Epithelial cell of esophagus (primary cell): ENCODE data around the gene GP1BA.

Source experiments
- DNase-seq: peaks from one replicate; pipeline ENCODE4 v3.0.0; 2010; ENCODE audit warnings: low read depth
- H3K4me3 ChIP-seq: 2 replicates; pipeline ENCODE4 v1.5.1; 2011; ENCODE audit warnings: mild to moderate bottlenecking, low read length, control low read depth
- TF ChIP-seq, protein P1 (sequence below): IDR thresholded peaks from 2 replicates; pipeline ENCODE4 v1.5.1; 2011; ENCODE audit warnings: low read depth, mild to moderate bottlenecking, low read length, control low read depth, inconsistent platforms; ENCODE audit not compliant: insufficient read depth; ENCODE audit errors: missing control alignments

The GP1BA gene

DNA sequence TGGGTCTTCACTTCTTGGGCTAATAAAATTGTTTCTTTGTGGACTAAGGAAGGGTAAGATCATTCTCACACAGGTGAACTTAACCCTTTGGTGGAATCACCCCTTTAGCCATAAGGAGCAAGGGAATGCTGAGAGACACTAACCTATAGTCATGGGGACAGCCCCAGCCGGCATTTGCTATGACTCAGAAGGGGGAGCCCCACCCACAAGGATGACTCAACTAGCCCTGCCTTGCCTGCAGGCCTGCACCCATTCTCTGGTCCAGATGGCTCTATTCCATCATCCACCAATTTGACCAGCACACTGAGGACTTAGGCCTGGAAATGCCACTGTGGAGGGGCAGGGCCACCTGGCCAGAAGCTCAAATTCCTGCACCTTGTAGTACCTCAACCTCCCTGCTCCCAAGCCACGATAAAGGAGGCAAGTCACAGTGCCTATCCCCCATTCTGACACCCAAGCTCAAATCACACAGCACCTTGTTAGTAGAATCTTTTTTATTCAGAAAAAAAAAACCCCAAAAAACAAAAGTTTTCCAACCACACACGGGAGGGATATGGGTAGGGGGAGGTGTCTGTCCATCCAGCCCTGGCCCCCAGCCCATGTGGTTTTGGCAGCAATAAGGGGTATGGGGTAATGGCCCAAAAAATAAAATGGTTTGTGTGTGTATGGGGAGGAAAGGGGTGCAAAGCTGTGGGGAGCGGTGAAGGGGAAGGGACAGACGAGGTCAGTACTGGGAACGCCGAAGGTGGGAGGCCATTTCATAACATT, 13.3 kb downstream of the GP1BA start:
- H3K4me3 ChIP-seq, result peak overlapping the region; percentile 9
- TF ChIP-seq, protein P1, sequence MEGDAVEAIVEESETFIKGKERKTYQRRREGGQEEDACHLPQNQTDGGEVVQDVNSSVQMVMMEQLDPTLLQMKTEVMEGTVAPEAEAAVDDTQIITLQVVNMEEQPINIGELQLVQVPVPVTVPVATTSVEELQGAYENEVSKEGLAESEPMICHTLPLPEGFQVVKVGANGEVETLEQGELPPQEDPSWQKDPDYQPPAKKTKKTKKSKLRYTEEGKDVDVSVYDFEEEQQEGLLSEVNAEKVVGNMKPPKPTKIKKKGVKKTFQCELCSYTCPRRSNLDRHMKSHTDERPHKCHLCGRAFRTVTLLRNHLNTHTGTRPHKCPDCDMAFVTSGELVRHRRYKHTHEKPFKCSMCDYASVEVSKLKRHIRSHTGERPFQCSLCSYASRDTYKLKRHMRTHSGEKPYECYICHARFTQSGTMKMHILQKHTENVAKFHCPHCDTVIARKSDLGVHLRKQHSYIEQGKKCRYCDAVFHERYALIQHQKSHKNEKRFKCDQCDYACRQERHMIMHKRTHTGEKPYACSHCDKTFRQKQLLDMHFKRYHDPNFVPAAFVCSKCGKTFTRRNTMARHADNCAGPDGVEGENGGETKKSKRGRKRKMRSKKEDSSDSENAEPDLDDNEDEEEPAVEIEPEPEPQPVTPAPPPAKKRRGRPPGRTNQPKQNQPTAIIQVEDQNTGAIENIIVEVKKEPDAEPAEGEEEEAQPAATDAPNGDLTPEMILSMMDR, result no peak
- peak; percentile 95 for DNase-seq

DNA sequence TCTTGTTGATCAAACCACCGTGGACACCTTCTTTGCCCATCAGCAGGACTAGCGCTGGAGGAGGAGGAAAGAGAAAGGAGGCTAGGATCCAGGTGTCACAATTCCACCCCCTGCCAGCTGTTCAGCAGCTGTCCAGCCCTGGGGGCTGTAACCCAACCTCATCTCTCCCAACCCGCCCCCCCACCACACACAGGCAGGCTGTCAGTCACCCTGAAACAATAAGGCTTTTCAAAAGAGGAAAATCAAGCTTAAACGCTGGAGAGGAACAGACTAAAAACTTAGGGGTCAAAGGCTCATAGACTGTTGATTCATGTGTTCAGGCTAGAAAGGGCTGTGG, 13.8 kb downstream of the GP1BA start:
- no peak for DNase-seq
- TF ChIP-seq, protein P1, result no peak
- peak overlapping the region; percentile 77 for H3K4me3 ChIP-seq

DNA sequence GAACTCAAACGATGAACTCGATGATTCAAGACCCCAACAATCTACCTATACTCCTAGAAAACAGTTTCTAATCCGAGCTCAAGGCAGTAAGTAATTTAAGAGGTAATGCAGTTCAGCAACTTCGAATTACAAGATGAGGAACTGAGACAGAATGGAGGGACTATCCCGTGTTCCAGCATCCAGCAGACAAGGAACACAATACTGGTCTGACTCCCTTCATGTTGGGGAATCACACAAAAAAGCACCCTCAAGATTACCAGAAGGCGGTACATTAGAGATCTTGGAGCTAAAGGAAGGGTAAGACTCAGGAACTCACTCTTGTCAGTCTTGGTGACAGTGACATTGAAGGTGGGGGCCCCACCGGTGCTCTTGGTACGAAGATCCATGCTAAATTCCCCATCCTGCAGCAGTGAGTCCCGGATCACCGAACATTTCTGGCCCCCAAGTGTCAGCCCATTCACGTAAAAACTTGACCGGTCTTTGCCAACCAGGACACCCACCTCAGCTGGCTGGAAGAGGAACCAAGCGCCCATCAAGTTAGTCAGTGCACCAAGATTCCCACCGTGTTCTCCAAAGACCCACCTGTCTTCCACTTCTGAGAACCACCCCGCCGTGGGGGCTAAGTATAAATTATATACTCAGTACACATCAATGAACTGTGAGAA, 14.4 kb downstream of the GP1BA start:
- TF ChIP-seq, protein P1, result no peak
- DNase-seq, result no peak
- peak overlapping the region; percentile 77 for H3K4me3 ChIP-seq

DNA sequence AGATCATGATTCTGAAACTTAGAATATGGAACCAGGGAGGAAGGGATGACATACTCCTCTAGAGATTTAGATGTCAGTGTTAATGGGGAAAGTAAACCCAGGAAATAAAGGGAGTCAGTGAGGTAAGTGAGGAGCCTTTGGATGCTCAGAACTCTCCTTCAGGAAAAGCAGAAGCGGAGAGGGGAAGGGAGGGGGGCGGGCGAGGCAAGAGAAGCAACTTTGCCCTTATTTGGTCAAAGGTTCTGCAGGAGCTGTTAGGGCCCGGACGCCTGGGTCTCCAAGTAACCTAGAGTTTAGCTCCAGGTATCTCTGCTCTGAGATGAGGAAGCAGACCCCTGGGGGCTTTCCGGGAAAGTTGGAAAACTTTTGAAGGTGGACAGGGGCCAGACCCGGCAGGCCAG, 14.9 kb downstream of the GP1BA start:
- TF ChIP-seq, protein P1, result no peak
- no peak for DNase-seq
- H3K4me3 ChIP-seq, result peak overlapping the region; percentile 77

DNA sequence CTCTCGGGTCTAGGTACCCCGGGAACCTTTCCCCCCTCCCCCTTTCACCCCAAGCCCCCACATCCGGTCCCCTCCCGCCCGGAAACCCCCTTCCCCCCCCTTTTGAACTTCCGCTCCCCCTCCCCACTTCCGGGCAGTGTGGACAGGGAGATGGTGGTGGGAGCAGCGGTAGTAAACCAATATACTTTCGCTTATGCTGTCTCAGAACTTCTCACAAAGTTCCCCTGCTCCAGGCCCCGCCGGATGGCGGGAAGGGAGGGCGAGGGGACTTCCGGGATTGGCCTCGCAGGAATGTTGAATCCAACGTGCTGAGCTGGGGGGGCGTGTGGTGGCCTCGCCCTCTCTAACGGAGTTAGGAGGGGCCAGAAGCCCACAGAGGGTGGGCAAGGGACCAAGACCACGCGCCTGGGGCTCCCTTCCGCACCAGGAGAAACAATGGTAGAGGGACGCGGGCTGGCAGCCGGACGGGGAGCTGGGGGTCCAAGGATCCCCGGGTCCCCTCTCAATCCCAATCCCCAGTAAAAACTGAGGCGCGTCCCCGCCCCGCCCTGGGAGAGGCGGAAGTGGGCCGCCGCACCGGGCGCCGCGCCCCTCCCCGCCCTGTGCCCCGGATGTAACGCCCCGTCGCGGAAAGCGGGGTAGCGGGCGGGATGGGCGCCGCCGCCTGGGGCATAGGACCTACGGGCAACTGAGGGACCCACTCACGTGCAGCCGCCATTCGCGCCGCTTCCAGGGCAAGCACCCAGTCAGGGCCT, 15.5 kb downstream of the GP1BA start:
- TF ChIP-seq, protein P1, result no peak
- no peak for DNase-seq
- peak overlapping the region; percentile 77 for H3K4me3 ChIP-seq

DNA sequence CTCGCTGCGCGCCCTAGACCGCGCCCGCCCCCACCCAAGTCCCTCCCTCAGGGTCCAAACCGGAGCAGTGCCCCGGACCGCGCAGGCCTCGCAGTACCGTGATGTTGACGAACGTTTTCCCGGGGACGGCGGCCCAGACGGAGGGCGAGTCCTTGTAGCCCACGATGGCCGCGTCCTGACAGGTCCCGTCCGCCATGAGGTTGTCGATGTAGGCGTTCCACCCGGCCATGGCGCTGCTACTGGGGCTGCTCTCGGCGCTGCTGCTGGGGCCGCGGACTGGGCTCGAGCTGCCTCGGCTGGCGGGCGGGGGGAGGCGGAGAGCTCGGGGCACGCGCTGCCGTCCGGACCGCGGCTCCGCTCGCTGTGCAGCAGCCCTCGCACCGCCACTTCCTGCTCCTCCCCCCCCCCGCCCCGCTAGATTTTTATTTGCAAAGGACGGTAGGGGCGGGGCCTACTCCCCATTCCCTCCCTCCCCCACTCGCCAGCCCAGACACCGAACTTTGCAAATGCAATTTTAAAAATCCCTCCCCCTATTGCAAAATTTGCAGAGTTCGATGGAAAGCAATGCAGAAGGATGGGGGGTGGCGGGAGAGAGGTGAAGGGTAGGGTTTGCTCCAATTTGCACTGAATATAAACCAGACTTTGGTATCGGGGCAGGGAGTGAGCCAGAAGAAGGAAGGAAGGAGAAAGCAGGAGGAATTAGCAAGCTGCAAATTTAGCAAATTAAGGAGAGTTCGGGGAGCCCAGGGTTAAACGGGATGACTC, 16.3 kb downstream of the GP1BA start, which contains the start of gene PFN1:
Gene PFN1, minus strand, starts transcription at position 365 of the 765 bp plus-strand sequence. Its CDS starts 136 bp downstream, at position 229.
- DNase-seq, result peak; percentile 95
- peak within 1 kb of the TSS; percentile 77 for H3K4me3 ChIP-seq
- TF ChIP-seq, protein P1, result no peak
